Glomerular visceral epithelial cell (primary cell): ENCODE data around the gene ELN.

ENCODE experiments used
- DNase-seq: peaks from one replicate; pipeline ENCODE4 v3.0.0-alpha.2; 2016; ENCODE audit errors: extremely low spot score

The ELN gene

GRCh38 chr7:74061840-74062539 lies 34.0 kb downstream of the ELN start:
- DNase-seq, result peak; percentile 87

DNA sequence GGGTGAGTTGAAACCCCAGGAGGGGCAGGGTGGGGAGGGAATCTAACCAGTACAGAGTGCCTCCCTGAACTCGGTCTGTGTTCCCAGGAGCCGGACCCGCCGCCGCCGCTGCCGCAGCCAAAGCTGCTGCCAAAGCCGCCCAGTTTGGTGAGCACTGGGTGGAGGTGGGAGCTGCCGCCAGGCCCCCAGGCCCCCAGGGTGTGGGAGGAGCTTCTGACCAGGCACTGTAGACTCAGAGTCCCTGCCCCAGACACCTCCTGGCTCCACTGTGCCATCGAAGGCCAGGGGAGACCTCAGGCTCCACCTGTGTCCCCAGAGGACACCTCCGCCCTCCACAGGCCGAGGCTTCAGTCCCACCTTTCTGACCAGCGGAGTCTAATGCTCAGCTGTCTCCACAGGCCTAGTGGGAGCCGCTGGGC lies 35.3 kb downstream of the ELN start:
- no peak for DNase-seq

GRCh38 chr7:74063646-74064045 lies 35.7 kb downstream of the ELN start:
- DNase-seq, result no peak

DNA sequence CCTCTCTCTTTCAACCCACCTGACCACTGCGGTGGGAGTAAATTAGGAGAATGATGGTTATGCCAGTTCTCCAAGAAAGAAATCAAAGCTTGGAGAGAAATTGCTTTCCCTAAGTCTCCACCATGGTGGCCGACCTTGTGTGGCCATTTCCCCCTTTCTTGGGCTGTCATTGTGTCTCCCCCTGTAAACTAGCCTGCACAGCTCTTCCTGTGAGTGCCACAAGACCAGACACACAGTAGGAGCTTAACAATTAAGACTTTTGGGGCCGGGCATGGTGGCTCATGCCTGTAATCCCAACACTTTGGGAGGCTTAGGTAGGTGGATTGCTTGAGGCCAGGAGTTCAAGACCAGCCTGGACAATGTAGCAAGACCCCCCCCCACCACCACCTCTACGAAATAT lies 36.7 kb downstream of the ELN start:
- DNase-seq, result no peak

- DNase-seq, result no peak
These were observed 38.7 kb downstream of the ELN start for GRCh38 chr7:74066626-74067025.

GRCh38 chr7:74068378-74069085 lies 40.6 kb downstream of the ELN start:
- DNase-seq, result no peak

GRCh38 chr7:74069086-74069541 lies 41.1 kb downstream of the ELN start:
- no peak for DNase-seq

- DNase-seq, result no peak
These were observed 42.0 kb downstream of the ELN start for GRCh38 chr7:74069790-74070618.

GRCh38 chr7:74070619-74070921 lies 42.6 kb downstream of the ELN start:
- no peak for DNase-seq

DNA sequence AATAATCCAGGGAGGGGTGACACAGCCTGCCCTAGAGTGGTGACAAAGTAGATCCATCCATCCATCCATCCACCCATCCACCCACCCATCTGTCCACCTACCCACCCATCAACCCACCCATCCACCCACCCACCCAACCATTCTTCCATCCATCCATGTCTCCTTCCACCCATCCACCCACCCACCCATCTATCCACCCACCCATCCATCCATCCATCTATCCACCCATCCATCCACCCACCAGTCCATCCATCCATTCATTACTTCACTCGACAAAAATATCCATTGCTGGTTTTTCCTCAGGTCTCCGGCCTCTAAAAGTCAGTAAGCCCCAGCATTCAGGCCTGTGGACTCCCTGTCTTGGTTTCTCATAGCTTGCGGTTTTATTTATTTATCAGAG lies 43.1 kb downstream of the ELN start:
- no peak for DNase-seq

DNA sequence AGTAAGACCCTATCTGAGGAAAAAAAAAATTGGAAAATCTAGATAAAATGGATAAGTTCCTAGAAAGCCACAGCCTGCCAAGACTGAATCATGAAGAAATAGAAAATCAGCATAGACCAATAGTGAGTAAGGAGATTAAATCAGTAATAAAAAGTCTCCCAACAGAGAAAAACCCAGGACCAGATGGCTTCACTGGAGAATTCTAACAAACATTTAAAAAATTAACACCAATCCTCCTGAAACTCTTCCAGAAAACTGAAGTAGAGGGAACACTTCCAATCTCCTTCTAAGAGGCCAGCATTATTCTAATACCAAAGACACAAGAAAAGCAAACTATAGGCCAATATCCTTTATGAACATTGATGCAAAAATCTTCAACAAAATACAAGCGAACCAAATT lies 46.8 kb downstream of the ELN start:
- DNase-seq, result no peak

DNA sequence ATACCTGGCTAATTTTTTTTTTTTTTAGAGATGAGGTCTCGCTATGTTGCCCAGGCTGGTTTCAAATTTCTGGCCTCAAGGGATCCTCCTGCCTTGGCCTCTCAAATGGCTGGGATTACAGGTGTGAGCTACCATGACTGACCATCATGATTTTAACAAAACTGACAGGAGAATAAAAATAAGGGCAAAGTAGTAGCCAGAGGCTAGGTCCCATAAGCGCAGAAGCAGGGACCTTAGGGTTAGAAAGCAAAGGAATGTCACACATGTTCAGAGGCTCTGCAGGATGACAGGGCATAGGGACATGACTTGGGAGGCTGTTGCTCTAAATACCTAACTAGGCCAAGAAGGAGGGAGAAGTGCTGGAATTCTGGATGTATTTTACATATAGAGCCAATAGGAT lies 50.5 kb downstream of the ELN start:
- DNase-seq, result no peak

DNA sequence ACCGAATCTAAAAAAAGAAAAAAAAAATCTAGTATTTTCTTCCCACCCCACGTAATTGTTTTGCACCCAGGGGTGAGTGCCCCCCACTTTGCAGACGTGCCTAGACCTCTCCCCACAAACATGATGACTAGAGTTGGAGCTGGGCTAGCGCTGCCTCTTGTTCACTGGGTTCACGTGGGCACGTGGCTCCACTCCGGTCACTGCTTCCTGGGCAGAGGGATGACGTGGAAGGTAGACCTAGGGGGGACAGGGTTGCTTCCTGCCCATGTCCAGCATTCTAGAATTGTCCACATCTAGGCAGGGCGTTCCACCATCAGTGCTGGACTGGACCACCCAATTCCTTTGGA lies 54.8 kb downstream of the ELN start:
- no peak for DNase-seq

GRCh38 chr7:74083117-74083876 lies 55.3 kb downstream of the ELN start, which contains the start of gene LIMK1:
Gene LIMK1, plus strand, starts transcription at chr7:74083804. Its CDS starts 187 bp downstream, at chr7:74083991.
- peak; percentile 87 for DNase-seq

- peak; percentile 70 for DNase-seq
These were observed 56.2 kb downstream of the ELN start for GRCh38 chr7:74083928-74084721.

GRCh38 chr7:74084722-74085578 lies 57.0 kb downstream of the ELN start:
- DNase-seq, result peak; percentile 47

- no peak for DNase-seq
These were observed 59.9 kb downstream of the ELN start for GRCh38 chr7:74087791-74088453.

- no peak for DNase-seq
These were observed 64.5 kb downstream of the ELN start for GRCh38 chr7:74092321-74092963.

DNA sequence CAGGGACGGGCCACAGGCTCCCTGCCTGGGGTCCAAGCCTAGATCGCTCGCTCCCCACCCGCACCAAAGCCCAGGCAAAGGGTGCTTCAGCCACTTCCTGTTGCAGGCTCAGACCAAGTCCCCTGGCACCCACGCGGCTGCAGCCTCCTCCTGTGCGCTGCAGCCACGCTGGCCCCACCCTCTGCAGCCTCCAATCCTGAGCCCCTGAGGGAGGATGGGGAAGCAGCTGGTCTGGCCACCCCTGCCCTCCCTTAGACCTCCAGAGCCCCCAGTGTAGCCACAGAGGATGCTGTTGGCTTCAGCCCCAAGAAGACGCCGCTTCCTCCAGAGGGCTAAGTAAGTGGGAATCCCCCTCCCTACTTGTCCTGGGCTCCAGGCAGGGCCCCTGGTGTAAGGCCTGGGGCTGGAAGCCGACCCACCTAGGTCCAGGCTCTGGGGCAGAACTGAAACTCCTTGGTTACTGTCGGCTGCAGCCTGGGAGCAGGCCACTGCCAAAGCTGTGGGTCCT lies 65.0 kb downstream of the ELN start:
- DNase-seq, result peak; percentile 13
